ENCODE results near the gene MAP3K3.
A peak's percentile ranks its signal among the peaks of the same experiment; 100 is the strongest.

MAP3K3 gene

DNA sequence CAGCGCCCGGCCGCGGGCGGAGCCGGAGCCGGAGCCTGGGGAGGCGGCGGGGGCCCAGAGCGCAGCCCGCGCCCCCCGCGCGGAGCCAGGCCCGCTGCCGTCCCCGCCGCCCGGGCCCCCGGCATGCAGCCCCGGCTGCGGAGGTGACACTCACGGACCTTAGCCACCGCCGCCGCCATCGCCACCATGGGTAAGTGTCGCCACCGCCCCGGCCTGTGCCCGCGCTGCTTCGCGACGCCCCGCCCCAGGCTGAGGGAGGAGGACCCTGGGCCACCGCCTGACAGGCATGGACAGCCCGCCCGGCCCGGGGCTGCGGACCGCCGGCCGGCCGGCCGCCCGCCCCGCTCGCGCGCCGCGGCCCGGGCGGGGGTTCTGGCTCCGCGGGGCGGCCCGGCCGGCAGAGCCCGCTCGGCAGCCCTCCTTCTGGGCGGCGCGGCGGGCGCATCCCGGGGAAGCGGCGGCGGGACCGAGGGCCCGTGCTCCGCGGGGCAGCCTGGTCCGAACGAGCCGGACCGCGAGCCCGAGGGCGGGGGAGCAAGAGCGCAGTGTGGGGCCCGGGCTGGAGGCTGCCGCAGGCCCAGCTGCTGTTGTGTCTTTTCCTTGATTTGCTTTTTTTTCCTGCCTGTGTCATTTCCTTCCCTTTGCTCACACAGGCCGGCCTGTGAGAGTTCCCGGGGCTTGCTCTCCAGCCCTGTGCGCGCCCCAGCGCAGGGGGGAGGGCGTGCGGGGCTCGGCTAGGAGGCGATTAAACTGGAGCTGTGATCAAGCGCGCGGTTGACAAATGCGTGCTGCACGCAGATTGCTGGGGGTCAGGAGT lies 565 bp downstream of the MAP3K3 start:
- DNase-seq, result peak; percentile 25 to 79

DNA sequence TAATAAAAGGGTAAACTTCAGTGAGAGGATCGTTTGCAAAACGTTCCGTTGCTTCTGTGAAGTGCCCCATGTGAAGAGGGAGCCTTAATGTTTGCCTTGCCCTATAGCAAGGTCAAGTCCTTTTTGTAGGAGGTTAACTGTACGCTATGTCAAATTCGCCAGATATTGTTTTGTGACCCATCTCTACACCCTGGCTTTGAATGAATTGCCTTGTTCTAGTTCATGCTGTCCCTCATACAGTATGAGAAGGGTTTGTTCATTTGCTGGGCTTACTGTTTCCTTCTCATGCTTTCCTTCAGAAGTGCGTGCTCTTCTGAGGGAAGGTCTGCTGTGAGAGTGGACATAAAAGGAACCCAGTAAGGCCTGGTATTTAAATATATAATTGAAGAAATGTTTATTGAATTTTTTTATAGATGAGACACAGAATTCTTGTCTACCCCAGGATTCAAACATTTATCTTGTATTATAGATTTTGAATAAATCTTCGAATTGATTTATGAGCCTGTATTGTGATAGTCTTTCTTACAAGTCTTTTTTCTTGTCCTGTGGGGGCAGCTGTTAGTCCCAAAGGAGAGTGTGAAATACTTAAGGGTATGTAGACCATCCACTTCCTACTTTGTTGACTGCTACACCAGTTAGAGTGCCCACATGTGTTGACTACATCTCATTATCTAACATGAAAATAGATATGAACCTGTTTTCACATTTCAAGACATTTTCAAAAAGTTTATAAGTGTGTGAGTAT lies 1.7 kb downstream of the MAP3K3 start:
- no peak for DNase-seq

DNA sequence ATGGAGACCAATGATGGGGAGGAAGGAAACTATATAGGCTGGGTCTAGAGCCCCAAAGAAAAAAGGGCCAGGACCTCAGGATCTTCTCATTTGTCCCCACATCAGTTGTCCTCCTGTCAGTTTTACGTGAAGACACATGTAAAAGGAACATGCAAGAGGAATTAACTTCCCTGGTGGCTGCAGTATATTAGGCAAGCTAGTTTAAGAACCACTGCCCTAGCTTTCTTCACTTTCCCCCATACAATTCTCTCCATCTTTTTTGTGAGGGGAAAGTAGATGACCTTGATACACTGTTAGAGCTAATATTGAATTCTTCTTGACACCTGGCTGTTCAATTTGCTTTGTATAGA lies 2.3 kb downstream of the MAP3K3 start:
- no peak for DNase-seq

DNA sequence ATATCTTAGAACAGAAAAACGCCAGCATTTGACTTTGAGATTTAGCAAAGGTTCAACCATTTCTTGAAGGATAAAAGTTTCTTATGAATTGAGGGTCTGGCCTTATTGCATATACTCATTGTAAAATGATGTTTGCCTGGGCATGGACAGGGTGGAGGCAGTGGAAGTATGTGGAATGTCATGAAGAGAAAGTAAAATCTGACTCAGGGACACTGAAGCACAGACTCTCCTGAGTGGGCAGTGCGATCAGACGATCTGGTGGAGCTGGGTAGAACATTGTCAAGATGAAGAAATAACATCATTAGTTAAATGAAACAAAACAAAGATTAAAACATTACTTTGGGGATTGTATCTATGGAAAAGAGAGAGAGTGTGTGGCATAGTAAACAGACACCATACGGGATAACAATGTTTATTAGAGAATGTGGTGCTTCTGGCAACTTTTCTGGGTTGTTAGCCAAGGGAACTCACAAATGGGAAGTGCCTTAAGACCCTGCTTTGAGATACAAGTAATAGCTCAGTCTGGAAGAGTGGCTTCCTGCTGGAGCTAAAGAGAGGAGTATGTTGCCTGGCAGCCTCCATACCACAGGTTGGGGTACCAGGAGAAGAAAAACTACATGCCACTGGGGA lies 4.4 kb downstream of the MAP3K3 start:
- no peak for DNase-seq

DNA sequence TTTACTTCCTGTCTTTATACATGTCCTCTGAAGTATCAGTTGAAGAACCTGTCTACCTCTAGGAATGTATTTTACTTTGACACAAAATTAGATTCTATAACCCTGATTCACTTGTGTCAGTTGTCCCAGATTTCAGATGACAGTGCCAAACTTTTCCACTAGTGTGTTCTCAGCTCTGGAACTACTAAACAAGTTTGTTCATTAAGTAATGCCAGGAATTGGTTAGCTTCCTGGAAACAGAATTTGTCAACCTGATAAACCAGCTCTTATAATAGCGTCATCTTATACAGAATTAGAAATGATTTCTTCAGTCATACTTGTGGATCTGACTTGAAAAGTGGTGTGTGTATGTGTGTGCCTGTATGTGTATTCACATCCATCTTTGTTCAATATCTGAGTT lies 7.4 kb downstream of the MAP3K3 start:
- no peak for DNase-seq

DNA sequence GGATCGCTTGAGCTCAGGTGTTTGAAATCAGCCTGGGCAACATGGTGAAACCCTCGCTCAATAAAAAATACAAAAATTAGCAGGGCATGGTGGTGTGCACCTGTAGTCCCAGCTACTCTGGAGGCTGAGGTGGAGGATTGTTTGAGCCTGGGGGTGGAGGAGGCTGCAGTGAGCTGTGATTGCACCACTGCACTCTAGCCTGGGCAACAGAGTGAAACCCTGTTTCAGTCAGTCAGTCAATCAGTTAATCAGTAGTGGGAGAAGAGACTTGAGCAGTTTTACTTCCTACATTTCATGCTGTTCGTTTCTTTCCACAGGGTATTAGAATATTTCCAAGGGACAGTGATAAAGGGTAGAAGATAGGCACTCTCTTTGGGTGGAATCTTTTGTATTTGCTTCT lies 8.8 kb downstream of the MAP3K3 start:
- no peak for DNase-seq

DNA sequence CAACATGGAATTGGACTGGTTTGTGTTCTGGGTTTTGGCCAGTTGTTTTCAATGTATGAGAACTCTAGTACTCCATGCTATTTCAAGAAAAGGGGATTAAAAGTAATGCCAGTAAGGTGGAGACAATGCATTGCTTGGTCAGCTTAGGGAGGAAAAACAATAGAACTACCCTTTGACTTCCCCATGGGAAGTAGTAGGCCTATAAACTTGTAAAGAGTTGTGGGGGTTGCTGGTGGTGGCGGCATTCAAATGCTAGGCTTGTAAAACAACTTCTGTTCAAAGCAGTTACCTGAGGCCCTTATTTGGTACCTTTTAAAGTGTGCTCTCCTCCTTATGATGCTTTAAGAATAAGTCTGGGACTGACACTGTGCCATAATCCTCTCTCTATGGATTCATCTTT lies 9.4 kb downstream of the MAP3K3 start:
- no peak for DNase-seq

DNA sequence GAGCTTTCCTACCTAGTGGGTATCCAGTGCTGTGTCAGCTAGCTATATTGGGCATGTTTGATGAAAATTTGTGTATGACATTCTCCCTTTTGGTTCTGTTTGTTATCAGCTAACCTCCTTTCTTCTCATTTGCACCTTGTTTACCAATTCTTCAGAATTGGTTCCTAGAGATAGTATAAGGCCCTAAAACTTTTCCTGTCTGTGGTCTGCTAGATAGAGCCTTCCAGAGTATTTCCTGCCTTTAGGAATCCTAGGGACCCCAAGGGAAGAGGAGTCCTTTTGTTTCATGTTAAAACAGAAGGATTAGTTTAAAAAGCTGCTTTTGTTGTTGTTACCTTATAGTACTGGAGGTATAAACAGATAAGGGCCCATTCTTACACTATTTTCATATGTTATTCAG lies 11.5 kb downstream of the MAP3K3 start:
- DNase-seq, result no peak

DNA sequence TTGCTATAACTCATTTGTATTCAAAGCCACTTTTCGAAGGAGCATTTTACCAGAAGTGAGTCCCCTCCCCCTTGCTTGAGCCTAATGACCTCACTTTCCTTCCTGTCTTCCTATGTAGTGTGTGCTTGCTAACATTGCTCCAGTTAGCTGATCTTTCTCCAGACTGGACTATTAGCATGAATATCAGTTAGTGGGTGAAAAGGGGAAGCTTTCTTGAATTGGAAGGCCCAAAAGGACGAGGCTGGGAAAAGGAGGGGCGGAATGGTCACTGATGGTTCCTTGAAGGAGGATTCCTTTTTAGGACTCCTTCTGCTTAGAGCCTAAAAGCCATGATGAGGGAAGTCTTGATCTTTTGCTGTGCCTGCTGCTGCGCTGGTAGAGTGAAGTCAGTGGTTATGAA lies 11.9 kb downstream of the MAP3K3 start:
- no peak for DNase-seq

DNA sequence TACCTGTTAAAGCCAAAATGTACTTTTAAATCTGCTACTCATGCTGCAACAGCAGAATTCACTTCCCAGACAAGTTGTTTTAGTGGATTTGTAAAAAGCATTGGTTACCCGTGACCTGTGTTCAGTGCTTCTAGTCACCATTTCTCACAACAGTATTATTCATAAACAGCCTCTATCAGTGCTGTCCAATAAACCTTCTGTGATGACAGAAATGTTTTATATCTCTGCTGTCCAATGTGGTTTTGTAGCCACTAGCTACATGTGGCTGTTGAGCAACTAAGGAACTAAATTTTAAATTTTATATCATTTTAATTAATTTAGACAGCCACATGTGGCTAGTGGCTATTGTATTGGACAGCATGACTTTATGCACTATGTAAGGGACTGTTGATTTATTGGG lies 12.6 kb downstream of the MAP3K3 start:
- DNase-seq, result no peak

DNA sequence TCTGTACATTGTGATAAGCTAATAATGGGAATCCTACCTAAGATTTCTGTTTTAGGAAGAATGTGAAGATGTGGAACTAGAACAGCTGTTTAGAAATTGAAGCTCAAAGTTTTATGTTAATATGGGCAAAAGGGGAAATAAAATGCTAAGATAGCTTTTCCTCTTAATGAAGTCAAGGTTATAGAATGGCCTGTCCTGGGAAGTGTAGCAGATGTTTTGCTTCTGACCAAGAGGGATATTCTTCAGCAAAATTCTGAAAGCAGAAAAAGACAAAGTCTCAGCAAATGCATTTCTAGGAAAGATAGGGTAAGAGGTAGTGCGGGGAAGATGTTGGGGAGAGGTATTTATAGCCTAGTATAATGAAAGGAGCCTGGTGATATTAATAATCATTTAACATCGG lies 13.1 kb downstream of the MAP3K3 start:
- no peak for DNase-seq

DNA sequence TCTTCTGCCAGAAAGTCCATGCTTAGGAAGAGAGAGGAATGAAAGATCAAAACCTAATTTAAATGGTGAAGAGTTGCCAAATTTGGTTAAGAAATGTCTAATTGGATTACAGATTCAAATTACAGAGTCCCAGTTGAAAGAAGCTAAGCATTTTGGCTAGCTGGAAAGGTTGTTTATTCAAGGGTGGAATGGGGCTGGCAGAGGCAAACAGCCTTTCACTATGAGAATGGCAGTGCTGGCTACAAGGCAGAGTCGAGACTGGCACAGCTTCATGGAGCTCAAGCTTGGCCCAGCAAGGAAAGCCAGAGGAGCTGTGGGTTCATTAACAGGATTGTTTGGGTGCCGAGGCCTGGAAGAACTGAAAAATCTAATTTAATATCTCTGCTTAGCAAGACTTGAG lies 13.6 kb downstream of the MAP3K3 start:
- DNase-seq, result peak in 1 of 2 experiments; percentile 13

DNA sequence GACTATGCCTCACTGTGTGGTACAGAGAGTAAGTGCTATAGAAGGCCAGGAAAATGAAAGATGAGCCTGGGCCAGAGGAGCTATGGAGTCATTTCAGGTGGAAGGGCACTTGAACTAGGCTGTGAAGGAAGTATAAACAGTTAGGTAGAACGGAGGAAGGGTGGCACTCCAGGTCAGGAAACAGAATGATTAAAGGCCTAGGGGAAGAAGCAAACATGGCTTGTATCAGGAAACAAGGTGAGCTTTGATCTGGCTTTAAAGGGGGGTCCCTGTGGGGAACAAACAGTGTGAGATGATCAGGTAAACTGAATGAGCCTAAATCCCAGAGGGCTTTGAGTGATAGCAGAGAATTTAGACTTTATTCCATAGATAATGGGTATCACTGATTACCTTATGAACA lies 16.9 kb downstream of the MAP3K3 start:
- no peak for DNase-seq

DNA sequence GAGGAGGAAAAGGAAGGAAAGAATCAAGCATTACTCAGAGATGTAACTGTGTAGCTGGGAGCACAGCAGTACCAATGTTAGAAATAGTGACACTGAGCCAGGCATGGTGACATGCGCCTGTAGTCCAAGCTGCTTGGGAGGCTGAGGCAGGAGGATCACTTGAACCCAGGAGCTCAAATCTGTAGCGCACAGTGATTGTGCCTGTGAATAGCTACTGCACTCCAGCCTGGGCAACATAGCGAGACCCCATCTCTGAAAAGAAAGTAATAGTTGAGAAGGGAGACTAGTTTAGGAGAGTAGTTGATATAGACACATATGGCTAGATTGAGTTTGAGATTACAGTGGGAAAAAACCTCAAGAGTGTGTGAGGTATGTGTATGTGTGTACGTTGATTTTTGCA lies 17.8 kb downstream of the MAP3K3 start:
- DNase-seq, result no peak

DNA sequence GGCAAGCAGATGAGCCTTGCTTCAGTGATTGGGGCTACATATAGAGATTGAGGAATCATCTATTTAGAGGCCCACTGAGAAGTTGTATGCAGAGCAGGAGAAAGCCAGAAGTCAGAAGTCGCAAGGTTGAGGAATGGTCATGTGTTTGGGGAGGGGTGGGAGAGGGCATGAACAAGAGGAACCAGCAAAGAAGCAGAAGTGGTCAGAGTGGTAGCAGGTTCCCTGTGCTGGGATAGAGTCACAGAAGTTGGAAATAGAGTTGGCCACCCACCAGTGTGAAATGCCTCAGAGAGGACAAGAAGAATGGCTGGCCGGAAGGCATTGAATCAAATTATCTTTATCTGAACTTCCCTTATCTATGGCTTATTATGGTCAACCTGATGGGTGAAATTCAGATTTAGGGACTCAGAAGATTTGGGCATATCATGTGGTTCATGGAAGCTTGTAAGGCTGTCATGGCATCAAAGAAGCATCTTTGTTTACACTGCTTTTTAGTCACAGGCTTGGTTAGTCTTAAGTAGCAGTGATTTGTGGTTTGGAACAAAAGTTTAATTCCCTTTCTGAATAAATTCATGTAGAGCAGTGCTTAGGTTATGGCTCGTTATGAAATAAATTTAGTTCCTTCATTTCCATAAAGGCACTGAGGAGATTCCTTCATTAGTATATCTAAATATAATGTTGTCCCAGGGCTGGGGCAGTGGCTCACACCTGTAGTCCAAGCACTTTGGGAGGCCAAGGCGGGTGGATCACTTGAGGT lies 19.7 kb downstream of the MAP3K3 start:
- DNase-seq, result no peak

DNA sequence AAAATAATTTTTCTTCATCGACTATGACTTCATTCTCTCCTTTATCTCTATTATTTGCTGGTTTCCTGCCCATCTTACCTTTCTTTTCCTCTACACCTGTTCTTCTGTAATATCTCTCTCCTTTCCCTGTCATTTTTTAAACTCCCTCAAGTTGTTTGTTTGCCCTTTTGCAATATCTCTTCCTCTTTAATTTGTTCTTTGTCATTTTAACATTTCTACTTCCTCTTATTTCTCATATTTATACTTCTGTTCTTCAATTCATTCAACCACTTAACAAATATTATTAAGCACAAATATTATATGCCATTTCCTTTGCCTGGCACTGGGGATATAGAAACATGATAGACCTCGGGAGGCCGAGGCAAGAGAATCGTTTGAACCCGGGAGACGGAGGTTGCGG lies 22.6 kb downstream of the MAP3K3 start:
- DNase-seq, result no peak

DNA sequence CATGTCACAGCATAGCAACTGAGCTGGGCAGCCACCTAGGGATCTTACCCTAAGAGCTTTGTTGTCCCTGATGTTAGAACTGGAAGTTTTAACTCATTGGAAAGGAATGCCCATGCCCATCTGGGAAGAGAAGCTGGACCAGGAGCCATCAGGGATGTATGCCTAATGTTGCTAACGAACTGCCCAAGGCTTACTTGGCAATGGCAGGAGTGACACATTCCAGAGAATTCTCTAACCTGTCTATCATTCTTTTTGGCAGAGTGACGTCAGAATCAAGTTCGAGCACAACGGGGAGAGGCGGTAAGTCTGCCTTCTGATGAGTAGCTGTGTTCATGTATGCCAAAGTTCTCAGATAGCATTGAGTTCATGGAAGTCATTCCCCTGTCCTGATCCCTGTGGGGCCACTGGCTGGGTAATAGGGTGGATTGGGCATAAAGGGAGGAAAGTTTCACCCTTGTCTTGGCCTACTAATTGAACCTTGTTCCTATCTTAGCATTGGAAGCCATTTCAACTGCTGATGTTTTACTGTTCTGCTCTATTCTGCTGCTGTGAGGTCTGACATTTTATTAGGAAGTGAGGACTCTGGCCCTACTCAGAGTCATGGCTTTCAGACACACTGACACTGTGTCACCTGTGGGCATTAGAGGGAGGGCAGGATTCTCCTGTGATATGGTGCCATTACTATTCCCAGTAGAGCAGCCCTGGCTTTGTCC lies 23.7 kb downstream of the MAP3K3 start:
- no peak for DNase-seq

DNA sequence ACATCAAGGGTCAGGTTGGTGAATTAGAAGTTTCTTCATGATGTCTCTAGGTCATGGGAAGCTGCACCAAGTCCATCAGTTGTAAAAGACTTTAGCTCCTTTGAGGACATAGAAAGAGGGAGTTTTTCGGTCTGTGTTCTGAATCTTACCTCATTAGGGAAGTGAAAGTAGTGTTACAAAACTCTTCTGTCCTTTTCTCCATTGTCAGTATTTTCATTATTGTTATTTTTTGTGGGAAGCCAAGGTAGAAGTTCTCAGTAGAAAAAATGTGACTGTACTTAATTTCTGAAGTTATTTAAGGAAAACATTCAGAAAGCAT lies 24.2 kb downstream of the MAP3K3 start:
- DNase-seq, result no peak

DNA sequence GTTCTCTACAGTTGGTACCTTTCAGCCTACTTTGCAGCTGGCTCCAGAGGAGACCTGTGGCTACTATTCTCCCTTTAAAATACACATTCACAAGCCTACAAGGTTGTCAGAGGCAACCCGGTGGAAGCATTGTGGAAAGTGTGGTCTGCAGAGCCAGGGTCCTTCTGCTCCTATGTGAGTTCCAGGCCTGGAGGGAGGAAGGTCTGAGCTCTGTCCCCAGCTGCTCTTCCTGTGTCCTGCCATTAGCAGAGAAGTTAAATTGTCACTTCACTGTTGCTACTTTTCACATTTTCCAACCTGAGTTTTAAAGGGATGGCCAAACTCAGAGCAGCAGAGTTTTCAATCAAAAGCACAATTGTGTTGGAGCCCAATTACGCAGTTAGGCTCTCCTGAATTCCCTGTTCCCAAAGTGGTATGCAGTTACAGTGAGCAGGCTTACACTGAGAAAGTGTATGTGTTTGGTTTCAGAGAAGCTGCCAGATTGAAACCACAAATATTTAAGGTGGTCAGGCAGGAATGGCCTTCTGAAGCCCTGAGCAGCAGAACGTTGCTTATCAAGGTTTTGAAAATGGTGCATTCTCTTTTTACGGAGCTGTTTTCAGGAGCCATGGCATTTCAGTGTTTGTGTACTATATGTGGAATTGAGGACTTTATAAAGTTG lies 25.0 kb downstream of the MAP3K3 start:
- DNase-seq, result no peak

DNA sequence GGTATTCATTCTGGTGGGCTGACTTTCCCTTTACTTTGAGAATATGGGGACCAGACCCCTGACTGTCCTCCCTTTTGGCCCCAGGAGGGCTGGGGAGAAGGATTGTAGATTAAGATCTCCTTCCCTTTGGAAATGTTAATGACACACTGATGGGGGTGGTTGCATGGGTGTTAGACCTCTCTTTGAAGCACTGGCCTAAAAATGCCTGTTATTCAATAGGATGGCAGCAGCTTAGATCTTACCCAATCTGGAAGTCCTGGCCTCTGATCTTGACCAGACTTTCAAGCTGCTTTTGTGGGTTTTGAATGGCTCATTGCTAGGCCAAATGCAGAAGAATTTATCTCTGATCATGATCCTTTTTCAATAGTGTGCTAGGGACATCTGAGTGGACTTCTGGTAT lies 25.7 kb downstream of the MAP3K3 start:
- DNase-seq, result no peak

DNA sequence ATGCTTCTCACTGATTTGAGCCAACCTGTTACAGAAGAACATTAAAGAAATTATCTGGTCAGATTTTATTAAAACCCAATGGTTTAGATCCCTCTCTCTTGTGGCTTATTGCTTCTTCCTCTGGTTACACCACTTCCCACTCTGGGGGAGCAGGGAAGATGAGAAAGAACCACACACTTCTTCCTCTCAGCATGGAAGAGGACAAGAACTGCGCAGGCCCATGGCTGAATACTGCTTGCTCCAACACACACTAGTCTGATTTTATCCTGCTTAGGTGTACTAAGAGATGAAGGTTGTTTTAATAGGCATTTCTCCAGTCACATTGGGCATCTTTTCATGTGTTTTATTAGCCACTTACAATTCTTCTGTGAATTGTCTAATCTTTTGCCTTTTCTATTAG lies 27.6 kb downstream of the MAP3K3 start:
- DNase-seq, result no peak

DNA sequence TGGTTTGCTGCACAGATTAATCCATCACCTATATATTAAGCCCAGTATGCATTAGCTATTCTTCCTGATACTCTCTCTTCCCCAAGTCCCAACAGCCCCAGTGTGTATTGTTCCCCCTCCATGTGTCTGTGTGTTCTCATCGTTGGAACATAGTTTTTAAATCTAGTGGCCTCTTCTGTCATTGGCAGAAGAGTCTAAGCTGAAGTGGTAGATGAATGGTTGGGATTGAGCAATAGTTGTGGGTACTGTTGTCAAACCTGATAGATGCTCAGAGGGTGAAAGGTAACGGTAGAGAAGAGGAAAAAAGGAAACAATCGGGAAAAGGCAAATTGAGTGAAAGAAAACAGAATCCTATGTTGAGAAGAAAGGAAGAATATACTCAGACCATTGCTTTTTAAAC lies 29.9 kb downstream of the MAP3K3 start:
- no peak for DNase-seq
